ENCODE data around the gene STARD3.

- TF ChIP-seq EZH2 (IDR thresholded peaks at IDR 0.05; ENCODE audit: borderline replicate concordance) (no peak), CTCF (IDR thresholded peaks at IDR 0.05; ENCODE audit: poor library complexity) (no peak)
Observed at GRCh38 chr17:39648616-39649366, 11.8 kb downstream of the STARD3 start.

Measured in hepatocyte (in vitro differentiated cells).